OCI-LY7 (cell line): ENCODE data around the gene SHROOM3.

Source experiments
- CTCF ChIP-seq: fragments of 200-600 bp; sonication (generic); conservative IDR thresholded peaks from 2 replicates; pipeline ENCODE4 v1.5.1; 2014; ENCODE audit warnings: mild to moderate bottlenecking, antibody characterized with exemption, low read length, moderate library complexity, mixed read lengths
- EZH2phosphoT487 ChIP-seq: fragments of 200-600 bp; sonication (generic); IDR thresholded peaks from 2 replicates; pipeline ENCODE4 v1.6.1; 2018; ENCODE audit warnings: low read depth, borderline replicate concordance, mild to moderate bottlenecking, mixed run types, antibody characterized with exemption, low read length, moderate library complexity, mixed read lengths

DNA sequence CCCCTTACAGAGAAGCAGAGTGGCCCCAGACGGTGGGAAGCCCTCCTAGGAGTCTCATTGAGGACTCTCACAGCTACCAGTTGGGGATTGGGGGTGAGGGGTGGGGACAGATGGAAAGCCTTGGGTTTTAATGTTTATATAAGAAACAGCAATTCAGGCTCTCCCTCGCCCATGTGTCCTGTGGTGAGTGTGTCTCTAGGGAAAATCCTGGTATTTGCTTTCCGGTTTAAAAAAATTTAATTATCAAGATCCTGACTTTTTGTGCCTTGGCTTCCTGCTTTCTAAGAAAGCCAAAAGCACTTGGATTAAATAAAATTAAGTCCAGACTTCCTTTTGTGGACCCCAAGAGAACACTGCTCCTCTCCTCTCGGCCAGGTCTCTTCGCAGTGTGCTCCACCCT lies 369.1 kb downstream of the SHROOM3 start:
- no peak for TF ChIP-seq CTCF
- no peak for TF ChIP-seq EZH2phosphoT487
